HS-27A (cell line): Measurements from ENCODE around the gene PLEKHM3.

Experiments
- DNase-seq: peaks from one replicate; pipeline ENCODE4 v3.0.0-alpha.2; 2012; ENCODE audit warnings: low read depth, missing footprints

PLEKHM3 gene

GRCh38 chr2:207792244-207792785 is 233.0 kb downstream of the PLEKHM3 start:
- DNase-seq: no peak

GRCh38 chr2:207791579-207792243 is 233.6 kb downstream of the PLEKHM3 start:
- DNase-seq: no peak

DNA sequence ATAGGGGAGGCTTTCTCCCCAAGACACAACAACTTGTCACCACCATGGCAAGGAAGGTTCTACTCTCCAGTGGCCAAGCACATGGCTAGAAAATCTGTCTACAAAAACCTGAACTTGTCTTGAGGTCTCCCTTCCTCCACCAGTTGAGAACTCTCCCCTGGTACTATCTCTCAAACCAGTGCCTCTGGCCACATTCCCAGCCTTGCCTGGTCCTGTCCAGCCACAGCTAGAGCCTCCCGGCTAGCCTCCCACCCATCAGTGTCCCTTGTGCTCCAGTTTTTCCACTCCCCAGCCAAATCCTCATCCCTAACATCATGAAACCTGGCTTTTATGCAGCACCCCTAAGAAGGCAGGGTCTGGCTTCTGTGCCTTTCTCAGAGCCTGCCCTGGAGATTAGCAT is 234.4 kb downstream of the PLEKHM3 start:
- DNase-seq: no peak

DNA sequence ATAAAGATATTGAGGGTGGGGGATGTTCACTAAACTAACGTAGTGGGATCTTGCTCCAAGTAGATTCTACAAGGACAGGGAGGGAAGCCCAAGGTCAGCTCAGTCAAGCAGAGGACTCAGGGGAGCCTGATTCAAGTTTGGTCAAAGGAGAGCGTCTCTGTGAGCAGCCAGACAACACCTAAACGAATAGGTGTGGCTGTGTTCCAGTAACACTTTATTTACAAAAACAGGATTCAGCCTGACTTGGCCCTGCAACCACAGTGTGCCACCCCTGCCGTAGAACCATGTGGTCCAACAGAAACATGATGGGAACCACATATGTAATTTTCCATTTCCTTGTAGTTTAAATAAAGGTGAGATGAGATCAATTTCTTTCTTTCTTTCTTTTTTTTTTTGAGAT is 237.5 kb downstream of the PLEKHM3 start:
- DNase-seq: no peak

GRCh38 chr2:207787017-207787416 is 238.3 kb downstream of the PLEKHM3 start:
- no peak for DNase-seq

DNA sequence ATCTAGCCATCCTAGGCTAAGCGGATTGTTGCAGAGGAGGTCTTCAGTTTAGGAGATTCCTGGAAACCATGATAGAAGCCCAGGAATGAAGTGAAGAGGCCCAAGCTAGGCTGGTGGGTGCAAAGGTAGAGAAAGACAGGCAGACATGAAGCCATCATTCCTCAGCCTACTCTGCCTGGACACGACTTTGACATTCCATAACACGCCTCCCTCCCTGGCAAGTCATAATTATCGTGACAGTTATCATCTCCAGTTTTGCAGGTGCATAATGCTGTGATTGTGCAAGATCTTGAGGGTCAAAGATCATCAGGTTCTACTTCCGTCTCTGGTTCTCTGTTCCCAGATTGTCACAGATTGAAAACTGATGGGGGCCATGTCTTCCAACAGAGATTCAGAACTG is 240.4 kb downstream of the PLEKHM3 start:
- DNase-seq: no peak

GRCh38 chr2:207783514-207783913 is 241.8 kb downstream of the PLEKHM3 start:
- no peak for DNase-seq

DNA sequence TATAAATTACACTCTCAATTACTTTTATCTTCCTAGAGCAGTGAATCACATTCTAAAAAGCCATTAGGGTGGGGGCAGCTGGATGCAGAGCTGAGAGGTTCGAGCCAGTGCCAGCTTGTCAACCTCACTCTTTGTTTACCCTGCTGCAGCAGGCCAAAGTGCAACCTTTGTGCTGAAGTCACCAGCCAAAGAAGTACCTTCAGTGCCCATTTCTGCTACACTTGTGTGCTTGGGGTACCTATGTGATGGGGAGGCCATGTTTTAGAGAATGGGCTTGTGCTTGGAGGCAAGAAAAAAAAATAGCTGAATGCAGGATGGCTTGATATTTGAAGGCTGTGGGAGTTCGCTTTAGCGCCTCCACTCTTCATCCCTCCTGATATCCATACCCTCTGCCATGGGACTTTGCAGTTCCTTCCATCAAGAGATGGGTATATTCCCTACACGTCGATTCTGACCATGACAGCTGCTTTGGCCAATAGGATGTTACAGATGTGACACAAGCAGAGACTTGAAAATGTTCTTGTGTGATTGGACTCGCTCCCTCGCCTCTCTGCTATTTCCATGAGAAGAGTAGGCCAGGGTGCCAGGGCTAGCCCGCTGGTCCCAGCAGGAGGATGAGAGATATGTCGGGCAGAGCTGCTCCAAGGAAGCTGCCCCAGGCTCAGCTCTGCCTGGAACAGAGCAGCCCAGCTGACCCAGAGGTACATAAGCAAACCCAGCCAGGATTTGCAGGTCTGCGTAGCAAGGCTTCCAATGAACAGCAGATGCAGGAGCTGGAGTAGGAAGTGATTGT is 242.9 kb downstream of the PLEKHM3 start:
- no peak for DNase-seq

GRCh38 chr2:207779523-207779922 is 245.8 kb downstream of the PLEKHM3 start:
- no peak for DNase-seq

DNA sequence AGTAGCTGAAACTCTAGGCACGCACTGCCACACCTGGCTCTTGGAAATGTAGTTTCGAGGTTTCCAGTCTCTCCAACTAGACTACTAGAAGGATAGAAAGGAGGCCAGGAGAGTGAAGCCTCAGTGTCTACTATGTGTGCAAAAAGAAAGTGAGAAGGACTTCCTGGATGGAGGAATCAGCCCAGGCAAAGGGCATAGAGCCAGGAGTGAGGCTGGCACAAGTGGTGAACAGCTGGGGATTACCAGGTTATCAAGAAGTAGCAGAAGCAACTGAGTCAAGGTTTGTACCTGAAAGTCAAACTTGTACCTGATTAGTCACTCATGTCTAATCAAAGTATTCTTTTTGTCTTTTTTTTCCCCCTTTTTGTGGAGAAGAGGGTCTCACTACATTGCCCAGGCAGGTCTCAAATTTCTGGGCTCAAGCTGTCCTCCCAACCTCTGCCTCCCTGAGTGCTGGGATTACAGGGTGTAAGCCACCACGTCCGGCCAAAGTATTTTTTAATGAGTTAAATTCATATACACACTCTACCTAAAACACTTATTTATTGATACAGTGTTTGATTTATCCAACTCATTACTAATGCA is 246.9 kb downstream of the PLEKHM3 start:
- no peak for DNase-seq

GRCh38 chr2:207777124-207777523 is 248.2 kb downstream of the PLEKHM3 start:
- DNase-seq: no peak

GRCh38 chr2:207775473-207775872 is 249.9 kb downstream of the PLEKHM3 start:
- DNase-seq: no peak

- DNase-seq: no peak
Observed at GRCh38 chr2:207772844-207773205, 252.5 kb downstream of the PLEKHM3 start.

DNA sequence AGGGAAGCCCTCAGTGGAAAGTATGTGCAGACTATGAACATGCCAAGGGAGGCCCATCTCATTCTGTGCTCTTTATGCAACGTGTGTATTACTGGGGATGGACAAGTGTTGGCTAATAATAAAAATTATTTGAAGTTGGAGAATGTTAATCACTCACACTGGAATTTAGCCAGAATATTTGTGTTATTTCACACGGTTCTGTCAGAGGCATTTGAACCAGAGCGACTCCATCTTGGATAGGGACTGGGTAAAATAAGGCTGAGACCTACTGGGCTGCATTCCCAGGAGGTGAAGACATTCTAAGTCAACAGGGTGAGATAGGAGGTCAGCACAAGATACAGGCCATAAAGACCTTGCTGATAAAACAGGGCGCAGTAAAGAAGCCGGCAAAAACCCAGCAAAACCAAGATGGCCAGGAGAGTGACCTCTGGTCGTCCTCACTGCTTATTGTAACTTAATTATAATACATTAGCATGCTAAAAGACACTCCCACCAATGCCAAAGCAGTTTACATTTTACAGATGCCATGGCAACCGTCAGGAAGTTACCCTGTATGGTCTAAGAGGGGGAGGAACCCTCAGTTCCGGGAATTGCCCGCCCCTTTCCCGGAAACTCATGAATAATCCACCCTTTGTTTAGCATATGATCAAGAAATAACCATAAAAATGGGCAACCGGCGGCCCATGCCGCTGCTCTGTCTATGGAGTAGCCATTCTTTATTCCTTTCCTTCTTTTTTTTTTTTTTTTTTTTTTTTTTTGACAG is 253.1 kb downstream of the PLEKHM3 start:
- DNase-seq: no peak

DNA sequence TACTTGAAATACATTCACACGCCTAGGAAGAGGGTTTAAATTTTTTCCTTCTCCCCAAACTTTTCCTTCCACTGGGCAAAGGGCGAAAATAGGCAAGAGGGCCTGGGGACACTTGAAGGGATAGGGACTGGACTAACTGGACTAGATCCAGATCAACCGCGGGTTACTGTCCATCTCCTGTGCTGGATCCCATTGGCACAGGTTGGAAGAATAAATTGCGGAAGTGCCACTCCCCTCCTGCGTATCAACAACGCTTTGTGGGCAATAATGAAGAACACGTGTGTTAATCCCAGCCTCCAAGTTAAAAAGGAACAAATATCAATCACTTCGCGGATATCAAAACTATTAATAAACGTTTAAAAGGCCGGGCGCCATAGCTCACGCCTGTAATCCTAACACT is 253.9 kb downstream of the PLEKHM3 start:
- no peak for DNase-seq
